ENCODE results near the gene MXD3.

DNA sequence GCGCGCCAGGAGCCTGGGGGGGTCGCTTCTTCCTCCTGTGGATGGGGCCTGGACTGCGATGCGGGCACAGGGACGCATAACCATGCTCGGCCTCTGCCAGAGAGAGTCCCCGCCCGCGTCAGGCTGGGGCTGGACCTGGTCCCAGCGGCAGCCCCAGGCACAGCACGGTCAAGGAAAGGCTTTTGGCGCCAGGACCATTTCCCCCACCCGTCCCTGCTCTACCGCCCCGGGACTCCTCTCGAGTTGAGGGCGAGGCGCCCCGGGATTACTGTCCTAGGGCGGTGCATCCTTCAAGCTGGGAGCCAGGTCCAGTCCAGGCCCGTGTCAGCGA lies 341 bp downstream of the MXD3 start:
- TF ChIP-seq, protein P1, sequence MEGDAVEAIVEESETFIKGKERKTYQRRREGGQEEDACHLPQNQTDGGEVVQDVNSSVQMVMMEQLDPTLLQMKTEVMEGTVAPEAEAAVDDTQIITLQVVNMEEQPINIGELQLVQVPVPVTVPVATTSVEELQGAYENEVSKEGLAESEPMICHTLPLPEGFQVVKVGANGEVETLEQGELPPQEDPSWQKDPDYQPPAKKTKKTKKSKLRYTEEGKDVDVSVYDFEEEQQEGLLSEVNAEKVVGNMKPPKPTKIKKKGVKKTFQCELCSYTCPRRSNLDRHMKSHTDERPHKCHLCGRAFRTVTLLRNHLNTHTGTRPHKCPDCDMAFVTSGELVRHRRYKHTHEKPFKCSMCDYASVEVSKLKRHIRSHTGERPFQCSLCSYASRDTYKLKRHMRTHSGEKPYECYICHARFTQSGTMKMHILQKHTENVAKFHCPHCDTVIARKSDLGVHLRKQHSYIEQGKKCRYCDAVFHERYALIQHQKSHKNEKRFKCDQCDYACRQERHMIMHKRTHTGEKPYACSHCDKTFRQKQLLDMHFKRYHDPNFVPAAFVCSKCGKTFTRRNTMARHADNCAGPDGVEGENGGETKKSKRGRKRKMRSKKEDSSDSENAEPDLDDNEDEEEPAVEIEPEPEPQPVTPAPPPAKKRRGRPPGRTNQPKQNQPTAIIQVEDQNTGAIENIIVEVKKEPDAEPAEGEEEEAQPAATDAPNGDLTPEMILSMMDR (IDR thresholded peaks at IDR 0.05; ENCODE audit: low read depth, low read length) = no peak
- TF ChIP-seq POLR2A (IDR thresholded peaks at IDR 0.05; ENCODE audit: extremely low read depth, insufficient read length) (no peak), MYC (IDR thresholded peaks at IDR 0.05; ENCODE audit: low read depth, low read length) (no peak)
- TF ChIP-seq, protein P2, sequence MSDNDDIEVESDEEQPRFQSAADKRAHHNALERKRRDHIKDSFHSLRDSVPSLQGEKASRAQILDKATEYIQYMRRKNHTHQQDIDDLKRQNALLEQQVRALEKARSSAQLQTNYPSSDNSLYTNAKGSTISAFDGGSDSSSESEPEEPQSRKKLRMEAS (IDR thresholded peaks at IDR 0.05; ENCODE audit: low read depth, low read length) = 0 out of 2 replicates have a peak, but pooled peaks have one; percentile 5
